COLO668 (cell line): ENCODE measurements around the gene MTFMT.
"Not testable (repeated sequence)": the region's sequence is repeated elsewhere in the genome, so short reads cannot be mapped to it uniquely, and the experiment has no call there.

Source experiments
- DNase-seq: peaks from one replicate; lab custom pipeline; 2025; ENCODE audit not compliant: unreplicated experiment; lab: John Stamatoyannopoulos, UW

MTFMT gene

GRCh38 chr15:65060641-65061397 is 31.4 kb upstream of the MTFMT start:
- DNase-seq: no peak

GRCh38 chr15:65059931-65060596 is 30.6 kb upstream of the MTFMT start:
- no peak for DNase-seq

- DNase-seq: no peak
These were observed 29.9 kb upstream of the MTFMT start for GRCh38 chr15:65059369-65059750.

- DNase-seq: no peak
These were observed 29.2 kb upstream of the MTFMT start for GRCh38 chr15:65058394-65059368.

- DNase-seq: no peak
These were observed 28.1 kb upstream of the MTFMT start for GRCh38 chr15:65057549-65057940.

- DNase-seq: no peak
These were observed 27.6 kb upstream of the MTFMT start for GRCh38 chr15:65056868-65057548.

GRCh38 chr15:65056106-65056505 is 26.7 kb upstream of the MTFMT start:
- no peak for DNase-seq

GRCh38 chr15:65055201-65055870 is 25.9 kb upstream of the MTFMT start:
- DNase-seq: no peak

GRCh38 chr15:65054333-65055200 is 25.1 kb upstream of the MTFMT start:
- DNase-seq: peak; percentile 56

- DNase-seq: no peak
These were observed 23.5 kb upstream of the MTFMT start for GRCh38 chr15:65052956-65053355.

GRCh38 chr15:65051266-65051665 is 21.8 kb upstream of the MTFMT start:
- no peak for DNase-seq

- no peak for DNase-seq
These were observed 20.8 kb upstream of the MTFMT start for GRCh38 chr15:65050270-65050669.

GRCh38 chr15:65049418-65049840 is 20.0 kb upstream of the MTFMT start:
- DNase-seq: peak; percentile 94

GRCh38 chr15:65048241-65048640 is 18.8 kb upstream of the MTFMT start:
- no peak for DNase-seq

GRCh38 chr15:65044724-65045481 is 15.5 kb upstream of the MTFMT start, which contains the start of gene SLC51B:
Gene SLC51B (plus strand): TSS chr15:65045387. CDS start chr15:65050005, 4,618 bp downstream.
- DNase-seq: peak; percentile 73

GRCh38 chr15:65044218-65044617 is 14.8 kb upstream of the MTFMT start:
- not testable (repeated sequence) for DNase-seq

GRCh38 chr15:65042776-65043327 is 13.4 kb upstream of the MTFMT start:
- no peak for DNase-seq

- DNase-seq: no peak
These were observed 12.3 kb upstream of the MTFMT start for GRCh38 chr15:65041787-65042186.
